Esophagus muscularis mucosa (tissue), 3 donors: ENCODE measurements around the gene CEP192.
"Not testable (repeated sequence)": the region's sequence is repeated elsewhere in the genome, so short reads cannot be mapped to it uniquely, and the experiment has no call there.

Experiments used
- CTCF ChIP-seq, 3 experiments: fragments of 200-600 bp in 2 of 3; fragments of 450-650 bp in 1 of 3; sonication (generic) in 2 of 3; IDR thresholded peaks; one replicate each; pipeline ENCODE4 v1.5.1; 2017 to 2019; ENCODE audit warnings: antibody characterized with exemption in 3 of 3, mild to moderate bottlenecking in 2 of 3, moderate library complexity in 1 of 3
- POLR2AphosphoS5 ChIP-seq, 2 donors: sonication (generic); formaldehyde crosslinking; IDR thresholded peaks; one replicate each; pipeline ENCODE4 v1.6.1; 2017; ENCODE audit warnings: antibody characterized with exemption in 2 of 2

- not testable (repeated sequence) for TF ChIP-seq CTCF, POLR2AphosphoS5 (IDR thresholded peaks at IDR 0.05)
Measured at GRCh38 chr18:12980065-12980464, 11.1 kb upstream of the CEP192 start.
